Choroid plexus epithelial cell (primary cell): ENCODE results near the gene GABRA6.
"Not testable (repeated sequence)": the region's sequence is repeated elsewhere in the genome, so short reads cannot be mapped to it uniquely, and the experiment has no call there.

Source experiments
- DNase-seq: peaks from one replicate; pipeline ENCODE4 v3.0.0-alpha.2; 2010; ENCODE audit warnings: low read depth
- H3K4me3 ChIP-seq: 2 replicates; pipeline ENCODE4 v1.5.1; 2011; ENCODE audit warnings: low read depth, mild to moderate bottlenecking, control low read depth, low read length, moderate library complexity
- TF ChIP-seq, protein P1 (sequence below): conservative IDR thresholded peaks from 2 replicates; pipeline ENCODE4 v1.5.1; 2011; ENCODE audit warnings: low read depth, mild to moderate bottlenecking, control low read depth, inconsistent platforms, low read length, moderate library complexity

Gene GABRA6

DNA sequence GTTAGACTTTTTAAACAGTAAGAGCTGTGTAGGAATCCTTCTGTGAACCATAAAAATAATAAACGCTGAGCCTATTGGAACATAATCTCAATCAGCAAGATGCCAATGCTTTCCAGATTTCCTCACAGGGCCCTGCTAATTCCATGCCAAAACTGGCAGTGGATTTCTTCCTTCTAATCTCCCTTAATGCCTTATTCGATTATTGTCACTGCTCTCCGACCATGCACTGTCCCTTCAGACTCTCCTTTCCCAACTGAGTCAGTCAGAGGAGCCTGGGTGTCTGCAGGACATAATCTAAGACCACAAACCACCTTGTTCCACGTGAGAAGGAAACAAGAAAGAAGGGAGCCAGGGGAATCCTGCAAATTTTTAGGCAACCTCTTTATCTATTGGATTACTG is at the start of gene GABRA6:
TSS of gene GABRA6 (plus strand) at position 261 of the 400 bp plus-strand sequence. CDS start 269 bp downstream, outside the sequence.
- TF ChIP-seq, protein P1, sequence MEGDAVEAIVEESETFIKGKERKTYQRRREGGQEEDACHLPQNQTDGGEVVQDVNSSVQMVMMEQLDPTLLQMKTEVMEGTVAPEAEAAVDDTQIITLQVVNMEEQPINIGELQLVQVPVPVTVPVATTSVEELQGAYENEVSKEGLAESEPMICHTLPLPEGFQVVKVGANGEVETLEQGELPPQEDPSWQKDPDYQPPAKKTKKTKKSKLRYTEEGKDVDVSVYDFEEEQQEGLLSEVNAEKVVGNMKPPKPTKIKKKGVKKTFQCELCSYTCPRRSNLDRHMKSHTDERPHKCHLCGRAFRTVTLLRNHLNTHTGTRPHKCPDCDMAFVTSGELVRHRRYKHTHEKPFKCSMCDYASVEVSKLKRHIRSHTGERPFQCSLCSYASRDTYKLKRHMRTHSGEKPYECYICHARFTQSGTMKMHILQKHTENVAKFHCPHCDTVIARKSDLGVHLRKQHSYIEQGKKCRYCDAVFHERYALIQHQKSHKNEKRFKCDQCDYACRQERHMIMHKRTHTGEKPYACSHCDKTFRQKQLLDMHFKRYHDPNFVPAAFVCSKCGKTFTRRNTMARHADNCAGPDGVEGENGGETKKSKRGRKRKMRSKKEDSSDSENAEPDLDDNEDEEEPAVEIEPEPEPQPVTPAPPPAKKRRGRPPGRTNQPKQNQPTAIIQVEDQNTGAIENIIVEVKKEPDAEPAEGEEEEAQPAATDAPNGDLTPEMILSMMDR = no peak
- no peak for DNase-seq
- H3K4me3 ChIP-seq = no peak within 1 kb of the TSS

- no peak overlapping the region for H3K4me3 ChIP-seq
- no peak for DNase-seq
- TF ChIP-seq, protein P1 = no peak
These were observed 47.9 kb upstream of the GABRA6 start for GRCh38 chr5:161637591-161637990.

GRCh38 chr5:161641444-161641843 is 44.1 kb upstream of the GABRA6 start:
- DNase-seq = no peak
- no peak overlapping the region for H3K4me3 ChIP-seq
- TF ChIP-seq, protein P1 = no peak

DNA sequence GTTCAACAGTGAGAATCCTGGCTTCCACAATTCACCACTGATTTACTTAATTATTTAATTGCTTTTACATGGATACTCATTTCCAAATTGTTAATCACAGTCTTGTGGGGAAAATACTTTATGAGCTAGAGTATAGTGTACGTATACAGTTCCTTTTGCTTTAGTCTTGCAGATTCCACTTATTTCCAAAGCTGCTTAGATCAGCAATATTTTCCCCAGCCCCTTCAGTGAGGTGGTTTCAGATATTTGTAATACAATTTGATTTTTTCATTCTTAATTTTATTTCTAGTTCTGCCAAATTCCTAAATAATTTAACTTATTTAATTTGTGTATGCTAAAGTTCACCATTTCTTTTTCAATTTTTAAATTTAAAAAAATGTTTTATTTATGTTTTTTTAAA is 40.3 kb upstream of the GABRA6 start:
- no peak overlapping the region for H3K4me3 ChIP-seq
- TF ChIP-seq, protein P1 = no peak
- DNase-seq = no peak

DNA sequence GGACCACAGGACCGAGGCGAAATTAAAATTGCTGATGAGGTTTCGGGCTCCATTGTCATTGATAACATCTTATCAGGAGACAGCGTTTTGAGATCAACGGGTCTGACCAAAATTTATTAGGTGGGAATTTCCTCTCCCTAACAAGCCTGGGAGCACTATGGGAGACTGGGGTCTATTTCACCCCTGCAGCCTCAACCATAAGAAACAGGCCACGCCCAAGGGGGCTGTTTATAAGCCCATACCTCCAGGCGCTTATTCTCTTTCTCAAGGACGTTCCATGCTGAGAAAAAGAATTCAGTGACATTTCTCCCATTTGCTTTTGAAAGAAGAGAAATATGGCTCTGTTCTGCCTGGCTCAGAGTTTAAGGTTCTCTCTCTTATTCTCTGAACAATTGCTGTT is 33.6 kb upstream of the GABRA6 start:
- H3K4me3 ChIP-seq = not testable (repeated sequence)

GRCh38 chr5:161660806-161661205 is 24.7 kb upstream of the GABRA6 start:
- no peak for DNase-seq
- no peak overlapping the region for H3K4me3 ChIP-seq
- TF ChIP-seq, protein P1 = no peak

More for the DNA sequence above, 33.6 kb upstream of the GABRA6 start:
- DNase-seq = not testable (repeated sequence)

DNA sequence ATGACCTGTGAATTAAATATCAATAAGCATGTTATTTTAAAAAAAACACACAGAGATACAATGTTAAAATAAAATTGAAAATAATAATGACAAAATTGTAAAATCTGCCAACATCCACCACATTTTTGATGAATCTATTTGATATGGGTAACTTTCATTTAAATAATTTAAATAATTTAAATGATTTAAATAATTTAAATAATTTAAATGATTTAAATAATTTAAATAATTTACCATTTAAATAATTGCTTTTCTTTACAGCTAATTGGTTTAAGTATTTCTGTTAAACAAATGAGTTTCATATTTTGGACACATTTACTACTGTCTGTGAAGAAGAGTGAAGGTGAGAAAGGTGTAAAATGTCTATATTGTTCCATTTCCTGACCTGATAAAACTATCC is 22.1 kb upstream of the GABRA6 start:
- H3K4me3 ChIP-seq = no peak overlapping the region
- TF ChIP-seq, protein P1 = no peak
- no peak for DNase-seq

- TF ChIP-seq, protein P1 = no peak
- no peak overlapping the region for H3K4me3 ChIP-seq
These were observed 9.4 kb upstream of the GABRA6 start for GRCh38 chr5:161676103-161676502.

More at GRCh38 chr5:161676103-161676502, 9.4 kb upstream of the GABRA6 start:
- DNase-seq = no peak
